ENCODE measurements around the gene POC1A.
"Not testable (repeated sequence)": the region's sequence is repeated elsewhere in the genome, so short reads cannot be mapped to it uniquely, and the experiment has no call there.

DNA sequence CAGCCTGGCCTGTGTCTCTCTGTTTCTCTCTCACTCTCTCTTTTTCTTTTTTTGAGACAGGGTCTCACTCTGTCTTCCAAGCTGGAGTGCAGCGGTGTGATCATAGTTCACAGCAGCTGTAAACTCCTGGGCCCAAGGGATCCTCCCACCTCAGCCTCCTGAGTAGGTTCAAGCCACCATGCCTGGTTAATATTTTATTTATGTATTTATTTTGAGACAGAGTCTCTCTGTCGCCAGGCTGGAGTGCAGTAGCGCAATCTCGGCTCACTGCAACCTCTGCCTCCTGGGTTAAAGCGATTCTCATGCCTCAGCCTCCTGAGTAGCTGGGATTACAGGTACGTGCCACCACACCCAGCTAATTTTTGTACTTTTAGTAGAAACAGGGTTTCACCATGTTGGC lies 120.5 kb downstream of the POC1A start:
- TF ChIP-seq, protein P1, sequence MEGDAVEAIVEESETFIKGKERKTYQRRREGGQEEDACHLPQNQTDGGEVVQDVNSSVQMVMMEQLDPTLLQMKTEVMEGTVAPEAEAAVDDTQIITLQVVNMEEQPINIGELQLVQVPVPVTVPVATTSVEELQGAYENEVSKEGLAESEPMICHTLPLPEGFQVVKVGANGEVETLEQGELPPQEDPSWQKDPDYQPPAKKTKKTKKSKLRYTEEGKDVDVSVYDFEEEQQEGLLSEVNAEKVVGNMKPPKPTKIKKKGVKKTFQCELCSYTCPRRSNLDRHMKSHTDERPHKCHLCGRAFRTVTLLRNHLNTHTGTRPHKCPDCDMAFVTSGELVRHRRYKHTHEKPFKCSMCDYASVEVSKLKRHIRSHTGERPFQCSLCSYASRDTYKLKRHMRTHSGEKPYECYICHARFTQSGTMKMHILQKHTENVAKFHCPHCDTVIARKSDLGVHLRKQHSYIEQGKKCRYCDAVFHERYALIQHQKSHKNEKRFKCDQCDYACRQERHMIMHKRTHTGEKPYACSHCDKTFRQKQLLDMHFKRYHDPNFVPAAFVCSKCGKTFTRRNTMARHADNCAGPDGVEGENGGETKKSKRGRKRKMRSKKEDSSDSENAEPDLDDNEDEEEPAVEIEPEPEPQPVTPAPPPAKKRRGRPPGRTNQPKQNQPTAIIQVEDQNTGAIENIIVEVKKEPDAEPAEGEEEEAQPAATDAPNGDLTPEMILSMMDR (conservative IDR thresholded peaks at IDR 0.05): not testable (repeated sequence)
- not testable (repeated sequence) for TF ChIP-seq EZH2 (IDR thresholded peaks at IDR 0.05; ENCODE audit: low read depth)

Data from PC-9 (cell line).